Fibroblast of the conjunctiva (primary cell): ENCODE measurements around the gene AUTS2.

Experiments
- DNase-seq: peaks from one replicate; pipeline ENCODE4 v3.0.0-alpha.2; 2010; ENCODE audit warnings: low read depth

AUTS2 gene

DNA sequence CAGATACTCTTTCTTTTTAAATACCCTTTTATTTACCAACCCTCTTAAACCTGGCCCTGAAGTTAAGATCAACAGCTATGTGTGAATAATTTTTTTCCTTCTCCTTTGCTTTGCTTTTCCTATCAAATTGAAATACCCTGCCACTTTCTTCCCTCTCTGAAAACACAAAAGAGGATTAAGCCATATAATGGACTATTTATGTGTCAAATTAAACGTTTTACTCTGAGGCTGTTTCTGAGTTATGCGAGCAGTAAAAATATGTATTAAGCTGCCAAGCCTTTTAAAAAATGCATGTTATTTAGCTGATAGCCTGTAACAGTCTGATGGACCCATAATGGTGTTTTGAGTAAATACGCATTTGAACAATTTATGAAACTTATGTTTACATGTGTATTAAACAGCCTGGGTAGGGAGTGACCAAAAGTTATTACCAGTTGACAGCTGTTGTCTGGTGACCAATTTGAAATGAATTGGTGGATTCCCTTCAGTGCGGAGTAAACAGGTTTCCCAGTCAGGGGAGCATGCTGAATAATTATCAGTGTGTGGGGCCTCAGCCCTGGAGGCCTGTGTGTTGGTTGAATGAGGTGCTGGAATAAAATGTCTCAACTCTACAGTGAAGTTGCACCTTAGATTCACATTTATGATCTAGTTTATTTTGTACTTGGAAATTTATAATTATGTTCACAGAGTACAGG, 89.6 kb downstream of the AUTS2 start:
- DNase-seq: no peak

DNA sequence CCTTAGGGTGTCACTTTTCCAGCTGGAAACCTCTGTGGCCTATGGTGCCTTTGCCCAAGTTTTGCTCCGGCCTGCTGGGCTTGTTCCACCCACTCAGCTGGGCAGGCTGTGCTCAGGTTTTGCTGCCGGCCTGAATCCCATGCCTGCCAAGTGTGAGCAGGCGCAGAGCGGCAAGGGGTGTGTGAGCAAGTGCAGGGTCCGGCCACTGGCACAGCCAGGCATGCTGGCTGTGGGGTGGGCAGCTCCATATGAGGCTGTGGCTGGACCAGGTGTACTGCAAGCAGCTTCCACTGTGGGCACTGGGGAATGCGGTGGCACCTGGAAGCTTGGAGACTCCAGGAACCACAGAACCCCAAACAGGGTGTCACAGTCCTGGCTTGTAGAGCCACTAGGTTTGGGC, 92.1 kb downstream of the AUTS2 start:
- no peak for DNase-seq

DNA sequence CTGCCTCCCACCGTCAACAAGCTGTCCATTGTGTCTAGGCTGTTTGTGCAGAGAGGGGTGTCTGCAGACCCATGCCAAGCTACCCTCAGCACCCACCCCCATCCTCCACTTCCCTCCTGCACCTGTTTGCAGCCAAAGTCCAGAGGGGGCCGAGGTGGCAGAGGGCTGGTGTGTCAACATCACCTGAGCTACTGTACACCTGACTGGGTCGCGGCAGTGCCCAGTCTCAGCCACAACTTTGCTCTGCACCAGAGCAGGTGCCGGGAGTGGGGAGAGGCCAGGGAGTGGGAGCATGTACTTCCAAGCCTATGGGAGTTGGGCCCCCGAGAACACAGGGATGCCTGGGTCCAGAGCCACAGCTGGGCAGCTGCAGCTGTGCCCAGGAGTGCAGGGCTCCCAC, 93.1 kb downstream of the AUTS2 start:
- no peak for DNase-seq

DNA sequence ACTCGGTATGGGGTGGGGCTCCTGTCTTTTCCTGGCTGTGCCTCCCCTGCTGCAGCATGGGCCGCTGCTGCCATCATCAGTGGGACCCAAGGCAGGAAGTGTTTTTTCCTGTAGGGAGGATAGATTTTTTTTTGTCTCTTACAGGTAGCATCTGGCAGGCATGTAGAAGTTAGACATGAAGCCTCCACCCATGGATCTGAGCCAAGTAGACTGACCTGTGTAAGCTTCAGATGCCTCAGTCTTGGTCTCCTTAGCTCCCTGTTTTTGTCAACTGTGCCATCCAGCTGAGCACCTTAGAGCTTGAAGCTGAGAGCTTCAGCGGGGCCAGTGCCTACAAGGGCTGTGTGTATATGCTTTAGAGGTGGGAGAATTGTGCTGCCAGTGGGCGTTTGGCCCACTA, 93.5 kb downstream of the AUTS2 start:
- no peak for DNase-seq

DNA sequence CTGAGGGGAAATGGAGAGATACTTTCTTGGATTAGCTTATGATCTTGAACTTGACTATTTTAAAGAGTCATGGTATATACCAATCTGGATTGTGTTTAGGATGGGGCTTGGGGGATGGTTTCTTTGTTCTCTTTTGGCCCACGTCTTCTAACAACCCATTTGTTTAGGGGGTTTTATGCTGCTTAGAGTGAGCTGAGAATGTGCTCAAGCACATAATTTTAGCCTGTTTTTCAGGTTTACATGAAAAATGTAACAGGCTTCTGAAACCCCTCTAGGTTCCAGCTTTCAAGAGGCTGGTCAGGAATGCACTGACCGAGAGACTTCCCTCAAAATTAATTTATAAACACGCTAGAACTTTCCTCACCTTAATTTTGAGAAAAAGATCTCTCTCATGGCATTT, 94.3 kb downstream of the AUTS2 start:
- DNase-seq: no peak

DNA sequence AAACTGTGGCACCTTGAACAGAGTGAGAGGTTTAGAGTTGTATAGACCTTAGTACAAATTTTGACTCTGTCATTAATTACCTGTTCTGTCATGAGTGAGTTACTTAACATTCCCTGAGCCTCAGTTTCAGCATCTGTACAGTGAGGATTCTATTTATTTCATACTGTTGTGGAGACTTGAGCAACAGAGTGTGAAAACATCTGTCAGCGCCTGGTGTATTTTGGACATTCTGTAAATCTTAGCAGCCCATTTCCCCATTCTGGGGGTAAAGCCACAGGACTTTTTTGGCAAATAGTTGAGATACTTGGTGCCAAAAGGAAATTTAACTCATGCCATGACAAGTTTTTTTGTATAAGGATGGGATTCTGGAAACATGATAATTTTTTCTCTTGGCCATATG, 94.8 kb downstream of the AUTS2 start:
- DNase-seq: no peak

DNA sequence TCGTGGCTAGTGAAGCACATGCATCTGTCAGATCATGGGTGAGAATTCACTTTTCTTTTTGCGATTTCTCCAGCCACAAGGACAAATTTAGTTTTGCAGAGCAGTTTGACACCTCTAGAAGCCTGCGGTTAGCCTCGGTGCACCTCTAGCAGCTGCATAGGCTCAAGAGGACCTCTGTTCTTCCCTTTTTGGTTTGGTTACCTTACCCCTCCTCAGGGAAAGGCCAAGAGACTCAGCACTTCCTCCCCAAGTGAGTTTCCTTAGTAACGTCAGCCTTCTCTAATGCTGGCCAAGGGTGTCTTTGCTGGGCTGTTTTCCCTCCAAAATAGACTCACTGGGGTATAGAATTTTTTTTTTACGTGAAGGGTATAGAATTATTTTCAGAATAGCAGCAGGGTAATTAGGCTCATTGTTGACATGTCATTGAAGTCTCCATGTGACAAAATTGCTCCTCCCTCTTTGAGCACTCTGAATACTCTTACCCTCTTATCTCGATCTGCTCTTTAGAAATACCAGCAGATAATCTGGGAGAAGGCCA, 97.8 kb downstream of the AUTS2 start:
- no peak for DNase-seq

DNA sequence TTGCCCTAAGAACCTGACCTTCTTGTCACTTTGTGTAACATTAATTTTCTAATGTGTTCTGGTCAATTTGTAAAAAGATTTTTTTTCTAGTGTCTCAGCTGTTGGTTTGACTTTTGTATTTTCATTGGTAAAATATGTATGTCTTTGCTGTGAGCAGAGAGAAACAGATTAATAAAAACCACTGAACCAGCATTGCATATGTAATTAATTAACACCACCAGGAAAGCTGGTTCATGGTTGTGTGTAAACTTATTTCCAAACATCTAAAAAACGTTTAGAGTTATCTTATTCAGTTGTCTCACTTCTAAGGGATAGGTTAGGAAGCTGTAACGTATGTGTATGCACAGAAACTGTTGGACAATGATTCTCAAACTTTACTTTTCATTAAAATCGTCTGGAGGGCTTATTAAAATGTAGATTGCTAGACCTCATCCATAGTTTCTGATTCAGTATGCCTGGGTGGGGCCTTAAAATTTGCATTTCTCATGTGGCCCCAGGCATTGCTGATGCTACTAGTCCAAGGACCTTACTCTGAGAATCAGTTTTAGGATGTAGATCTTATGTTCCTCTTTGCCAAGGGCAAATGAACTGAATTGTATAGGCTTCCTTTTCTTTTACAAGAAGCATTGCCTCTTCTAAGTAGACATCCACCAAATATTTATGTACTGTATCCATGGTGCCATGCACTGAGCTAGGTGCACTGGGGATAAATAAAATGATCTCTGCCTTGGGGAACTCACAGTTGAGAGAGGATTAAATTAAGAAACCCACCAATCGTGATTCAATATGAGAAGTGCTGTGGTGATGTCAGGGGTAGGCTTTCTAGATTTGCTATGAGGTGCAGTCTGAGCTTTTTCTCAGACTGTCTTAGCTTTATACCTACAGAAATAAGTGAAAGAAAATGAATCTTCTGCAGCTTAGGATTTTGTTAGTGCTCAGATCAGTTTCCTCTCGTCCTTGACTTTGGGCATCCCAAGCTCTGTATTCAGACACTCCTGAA, 98.7 kb downstream of the AUTS2 start:
- no peak for DNase-seq

DNA sequence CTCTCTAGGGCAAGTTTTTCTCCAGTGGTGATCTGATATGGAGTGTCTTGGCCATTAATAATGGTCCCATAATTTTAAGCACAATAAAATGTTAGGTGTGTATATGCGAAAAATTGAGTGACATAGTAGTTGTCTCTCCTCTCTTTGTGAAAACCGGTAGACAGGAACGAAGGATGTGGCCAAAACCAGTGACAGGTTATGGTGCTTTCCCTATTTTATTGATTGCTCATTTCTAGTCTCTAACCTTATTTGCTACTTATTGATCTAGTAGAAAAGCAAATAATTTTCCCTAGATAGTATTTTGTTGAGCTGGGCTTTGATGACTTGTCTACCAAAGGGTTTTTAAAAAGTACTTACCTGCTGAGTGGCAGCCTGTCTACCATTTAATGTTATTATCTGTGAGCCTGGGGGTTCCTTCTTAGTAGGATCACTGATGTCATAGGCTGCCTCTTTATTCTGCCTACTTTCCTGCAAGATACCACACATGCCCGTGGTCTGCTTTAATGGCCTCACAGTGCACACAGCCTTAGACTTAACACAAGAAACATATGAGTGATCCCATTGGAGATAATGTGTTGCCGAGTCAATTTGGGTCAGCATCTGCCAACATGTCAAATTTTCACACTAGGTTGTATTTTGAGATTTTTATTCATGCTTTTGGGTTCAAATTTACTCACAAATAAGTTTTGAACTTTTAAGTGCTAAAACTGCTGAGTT, 100.0 kb downstream of the AUTS2 start:
- DNase-seq: no peak

DNA sequence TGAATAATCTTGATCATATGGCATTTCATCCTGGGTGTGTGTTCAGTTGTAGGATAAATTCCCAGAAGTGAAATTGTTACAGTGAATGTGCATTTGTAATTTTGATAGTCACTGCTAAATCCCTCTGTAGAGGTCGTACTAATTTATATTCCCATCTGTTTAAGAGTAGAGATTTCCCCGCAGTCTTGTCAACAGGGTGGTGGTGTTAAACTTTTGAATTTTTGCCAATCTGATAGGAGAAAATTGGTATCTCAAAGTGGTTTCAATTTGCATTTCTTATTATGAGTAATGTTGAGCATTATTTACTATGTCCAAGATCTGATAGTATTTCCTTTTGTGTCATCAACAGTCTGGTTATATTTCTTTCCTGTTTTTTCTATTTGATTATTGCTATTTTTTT, 101.7 kb downstream of the AUTS2 start:
- DNase-seq: no peak

DNA sequence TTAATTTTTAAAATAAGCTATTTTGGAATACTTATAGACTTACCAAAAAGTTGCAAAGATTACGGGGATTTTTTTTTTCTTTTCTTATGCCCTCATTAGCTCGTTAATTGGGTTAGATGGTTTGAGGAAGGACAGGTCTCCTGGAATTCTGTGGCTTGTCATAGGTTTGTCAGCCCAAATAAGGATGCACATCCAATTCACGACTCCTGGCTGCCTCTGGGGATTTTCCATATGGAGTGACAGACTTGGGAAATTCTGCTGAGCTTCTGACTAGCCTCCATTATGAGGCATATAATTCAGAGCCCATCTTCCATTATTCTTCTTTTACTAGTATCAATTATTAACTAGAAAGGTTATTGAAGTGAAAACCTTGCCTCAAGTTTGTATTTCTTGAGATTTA, 102.1 kb downstream of the AUTS2 start:
- no peak for DNase-seq

DNA sequence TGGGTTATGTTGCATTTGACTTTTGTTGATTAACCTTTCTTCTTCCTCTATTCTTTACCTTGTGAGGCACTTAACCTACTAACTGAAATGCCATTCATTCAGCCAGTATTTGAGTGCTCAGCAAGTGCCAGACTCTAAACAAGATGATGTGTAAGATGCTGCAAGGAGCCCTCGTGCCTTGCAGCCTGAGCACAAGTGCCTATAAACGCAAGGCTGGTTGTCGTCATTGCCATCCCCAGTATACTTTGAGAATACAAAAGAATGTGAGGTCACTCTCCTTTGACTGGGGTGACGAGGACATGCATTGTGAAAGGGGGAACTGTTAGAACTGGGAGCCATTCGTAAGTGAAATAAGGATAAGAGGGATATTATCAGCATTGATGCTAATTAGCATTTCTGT, 103.0 kb downstream of the AUTS2 start:
- no peak for DNase-seq

DNA sequence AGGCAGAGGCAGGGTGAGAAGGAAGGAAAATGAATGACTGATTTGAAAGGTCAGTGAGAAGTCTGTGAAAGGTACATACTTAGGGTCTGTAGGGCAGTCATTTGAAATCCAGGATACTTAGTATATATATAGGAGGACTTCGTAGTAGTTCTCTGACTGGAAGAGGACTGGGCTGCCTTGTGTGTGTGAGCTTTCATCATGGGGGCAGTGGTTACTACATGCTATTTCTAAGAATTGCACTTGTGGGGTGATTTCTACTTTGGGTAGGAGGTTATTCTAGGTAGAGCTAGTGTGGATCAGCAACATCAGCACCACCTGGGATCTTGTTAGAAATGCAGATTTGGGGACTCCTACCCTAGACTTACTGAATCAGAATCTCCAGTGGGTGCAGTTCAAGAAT, 104.1 kb downstream of the AUTS2 start:
- DNase-seq: no peak

DNA sequence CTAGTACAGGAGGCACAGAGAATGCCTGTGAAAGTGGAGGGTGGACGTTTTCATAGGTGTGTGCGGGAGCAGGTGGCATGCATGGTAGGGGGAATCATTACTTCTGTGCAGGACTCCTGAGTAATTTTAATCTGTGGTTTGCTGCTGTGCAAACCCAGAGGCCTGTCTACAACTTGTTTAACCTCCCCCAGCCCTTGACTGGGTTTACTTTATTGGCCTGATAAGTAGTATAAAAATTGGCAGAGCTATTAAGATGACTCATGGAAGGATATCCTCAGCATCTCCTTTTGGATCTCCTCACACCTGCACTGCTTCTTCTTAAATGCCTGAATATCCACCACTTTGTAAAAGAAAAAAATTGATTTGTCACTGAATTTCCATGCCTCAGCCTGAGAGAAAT, 104.8 kb downstream of the AUTS2 start:
- DNase-seq: no peak

DNA sequence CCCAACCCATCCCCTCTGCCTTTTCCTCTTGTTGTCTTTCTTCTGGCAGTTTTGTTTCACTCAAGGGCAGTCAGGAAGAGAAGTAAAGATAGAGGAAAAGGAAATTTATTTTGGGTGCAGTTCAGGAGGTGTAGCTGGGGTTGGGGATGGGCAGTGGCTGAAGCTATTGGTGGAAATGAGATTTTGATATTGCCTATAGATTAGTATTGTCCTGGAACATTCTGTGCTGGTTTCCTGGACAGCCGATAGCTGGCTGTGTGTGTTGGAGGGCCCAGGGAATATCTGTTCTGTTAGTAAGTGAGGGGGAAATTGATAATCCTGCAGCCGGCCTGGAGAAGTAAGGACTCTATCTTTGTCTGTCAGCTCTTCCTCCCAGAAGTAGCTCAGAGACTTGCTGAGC, 107.8 kb downstream of the AUTS2 start:
- no peak for DNase-seq

DNA sequence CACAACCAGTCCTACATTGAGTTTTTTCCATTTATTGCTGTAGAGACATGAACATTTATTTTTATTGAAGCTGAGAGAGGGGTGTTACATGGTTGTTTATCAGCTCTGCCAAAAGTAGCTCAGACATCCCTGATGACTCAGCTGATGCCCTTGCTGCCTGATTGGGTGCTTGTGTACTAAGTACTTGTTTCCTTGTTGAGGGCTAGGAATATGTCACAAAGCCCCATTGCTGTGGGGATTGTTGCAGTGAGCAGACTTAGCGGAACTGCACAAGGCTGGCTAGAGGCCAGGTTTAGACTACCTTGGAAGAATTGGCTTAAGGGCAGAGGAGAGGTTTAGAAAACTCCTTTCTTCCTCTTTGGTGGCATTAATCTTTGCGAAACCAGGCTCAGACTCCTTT, 110.6 kb downstream of the AUTS2 start:
- DNase-seq: no peak

DNA sequence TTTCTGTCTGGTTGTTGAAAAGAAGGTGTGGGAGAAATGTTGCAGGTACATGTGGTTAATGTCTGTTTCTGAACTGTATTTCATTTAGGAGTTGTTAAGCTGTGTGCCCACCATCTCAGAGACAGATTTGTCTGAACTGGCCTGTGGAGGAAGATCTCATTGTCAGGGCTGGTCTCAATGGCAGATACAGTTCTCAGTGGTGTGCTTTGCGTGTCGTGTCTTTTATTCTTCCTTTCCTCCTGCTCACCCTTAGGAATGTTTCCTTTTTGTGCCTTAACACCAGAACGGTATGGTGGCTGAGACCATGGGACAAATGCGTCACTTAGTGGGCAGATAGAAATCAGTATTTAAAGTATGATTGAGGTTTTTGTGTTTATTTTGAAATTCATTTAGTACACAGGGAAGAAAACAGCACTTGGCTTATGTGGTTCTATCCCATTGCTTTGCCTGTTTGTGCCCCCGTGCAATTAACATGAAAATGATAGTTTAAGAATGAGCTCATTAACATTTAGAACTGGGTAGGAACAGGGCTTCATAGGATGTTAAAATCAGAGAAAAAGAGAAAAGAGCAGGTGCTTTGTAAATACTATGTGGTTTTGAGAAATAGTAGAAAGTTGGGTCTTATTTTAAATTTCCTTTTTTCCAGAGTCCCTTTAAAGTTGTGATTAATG, 112.6 kb downstream of the AUTS2 start:
- no peak for DNase-seq

DNA sequence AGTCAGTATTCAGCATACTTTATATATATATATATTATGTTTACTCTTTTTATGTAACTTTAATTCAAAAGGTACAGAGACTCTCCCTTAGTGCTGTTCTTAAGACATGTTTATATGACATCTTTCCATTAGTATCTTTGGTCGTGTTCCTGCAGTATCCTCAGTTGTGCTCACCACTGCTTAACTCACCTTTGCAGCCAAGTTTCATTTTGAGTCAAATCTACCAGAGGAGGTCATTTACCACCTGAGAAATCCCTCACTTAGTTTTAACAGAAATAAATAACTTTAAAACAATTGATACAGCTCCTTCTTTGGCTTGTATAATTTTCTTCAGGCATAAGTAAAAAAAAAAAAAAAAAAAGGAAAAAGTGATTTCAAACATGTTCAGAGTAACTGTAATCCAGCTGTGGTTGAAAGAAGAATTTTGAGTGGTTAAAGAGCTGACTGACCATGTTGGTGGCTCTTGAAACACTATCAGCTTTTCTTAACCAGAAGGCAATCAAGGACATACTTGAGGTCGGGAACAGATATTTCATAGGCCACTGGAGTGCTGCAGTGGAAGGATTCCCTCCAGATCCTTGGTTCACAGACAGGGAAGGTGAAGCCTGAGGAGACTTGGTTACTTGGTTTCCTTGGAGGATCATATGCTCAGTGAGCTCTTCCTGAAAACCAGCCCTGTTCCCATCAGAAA, 116.8 kb downstream of the AUTS2 start:
- no peak for DNase-seq

DNA sequence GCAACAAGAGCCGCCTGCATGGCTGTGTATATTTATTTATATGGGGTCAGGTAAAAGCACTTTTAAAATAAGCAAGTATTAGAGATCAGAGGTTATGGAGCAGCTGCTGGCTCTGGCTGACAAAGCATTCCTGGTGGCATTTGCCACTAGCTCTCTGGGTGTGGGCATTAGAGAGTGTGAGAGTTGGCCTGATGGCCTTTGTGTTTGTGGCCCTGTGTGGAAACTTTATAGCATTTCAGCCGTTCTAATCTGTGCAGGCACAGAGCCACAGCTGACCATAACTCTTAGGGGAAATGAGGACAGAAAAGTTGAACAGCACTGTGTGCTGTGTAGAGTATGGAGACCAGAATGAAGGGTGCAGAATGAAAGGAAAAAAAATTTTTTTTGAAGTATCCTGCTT, 118.9 kb downstream of the AUTS2 start:
- DNase-seq: no peak

DNA sequence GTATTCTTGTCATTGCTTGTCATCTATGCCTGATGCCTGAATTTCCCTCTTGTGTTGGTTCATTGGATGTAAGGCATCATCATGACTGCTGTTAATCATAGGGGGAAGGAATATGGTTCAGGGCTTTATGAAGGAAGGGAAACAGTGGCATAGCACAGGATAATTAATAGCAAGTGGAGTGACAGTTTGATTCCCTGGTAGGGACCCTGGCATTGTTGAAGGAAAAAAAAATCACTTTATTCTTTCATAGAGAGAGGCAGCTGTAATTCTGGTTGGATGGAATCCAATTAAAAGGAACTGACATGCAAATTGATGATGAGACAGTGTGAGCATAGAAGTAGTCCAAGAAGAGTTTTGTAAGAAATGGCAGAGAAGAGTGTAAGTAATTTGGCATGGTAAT, 121.4 kb downstream of the AUTS2 start:
- DNase-seq: no peak

DNA sequence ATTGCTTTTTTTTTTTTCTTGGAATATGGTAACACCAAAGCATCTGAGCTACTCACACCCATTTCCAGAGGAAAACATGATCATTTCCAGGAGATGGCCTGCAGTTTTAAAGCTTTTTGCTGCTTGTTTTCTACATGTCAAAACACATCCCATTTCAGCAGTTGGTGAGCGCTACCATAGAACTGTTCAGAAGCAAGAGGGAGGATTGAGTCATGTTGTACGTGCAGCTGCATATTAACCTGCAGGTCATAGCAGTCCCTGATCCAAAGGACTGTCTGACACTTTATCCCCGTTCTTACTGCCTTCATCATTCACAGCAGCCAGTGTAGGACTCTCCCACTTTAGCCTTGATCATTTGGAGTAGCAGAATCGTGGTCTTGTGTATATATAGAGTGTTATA, 124.6 kb downstream of the AUTS2 start:
- DNase-seq: no peak
